GM18502 (cell line): ENCODE results near the gene TAF3.
"Not testable (repeated sequence)": the region's sequence is repeated elsewhere in the genome, so short reads cannot be mapped to it uniquely, and the experiment has no call there.

ENCODE experiments used
- ATAC-seq: cut with Tn5 transposase; IDR thresholded peaks from one replicate; pipeline ENCODE4 v1.9.1; 2021; ENCODE audit warnings: mild to moderate bottlenecking; ENCODE audit not compliant: unreplicated experiment, poor library complexity

TAF3 gene

GRCh38 chr10:7811000-7811399 lies 7.3 kb upstream of the TAF3 start:
- no peak for ATAC-seq

GRCh38 chr10:7811743-7812142 lies 6.6 kb upstream of the TAF3 start:
- ATAC-seq: not testable (repeated sequence)

- ATAC-seq: no peak
Measured at GRCh38 chr10:7813481-7813880, 4.8 kb upstream of the TAF3 start.

- no peak for ATAC-seq
Measured at GRCh38 chr10:7817576-7817975, 729 bp upstream of the TAF3 start.

- ATAC-seq: peak; percentile 21
Measured at GRCh38 chr10:7817984-7818294, 366 bp upstream of the TAF3 start.

GRCh38 chr10:7819121-7819460 lies 786 bp downstream of the TAF3 start:
- peak; percentile 49 for ATAC-seq

- no peak for ATAC-seq
Measured at GRCh38 chr10:7824251-7824650, 5.9 kb downstream of the TAF3 start.

GRCh38 chr10:7826971-7827370 lies 8.7 kb downstream of the TAF3 start:
- no peak for ATAC-seq

GRCh38 chr10:7829289-7829834 lies 11.1 kb downstream of the TAF3 start:
- no peak for ATAC-seq

GRCh38 chr10:7832060-7832459 lies 13.8 kb downstream of the TAF3 start:
- ATAC-seq: no peak

- no peak for ATAC-seq
Measured at GRCh38 chr10:7833210-7833609, 14.9 kb downstream of the TAF3 start.

- ATAC-seq: no peak
Measured at GRCh38 chr10:7834262-7834661, 16.0 kb downstream of the TAF3 start.

GRCh38 chr10:7836571-7836970 lies 18.3 kb downstream of the TAF3 start:
- ATAC-seq: no peak

GRCh38 chr10:7846591-7846990 lies 28.3 kb downstream of the TAF3 start:
- ATAC-seq: no peak

GRCh38 chr10:7853226-7853842 lies 35.0 kb downstream of the TAF3 start:
- no peak for ATAC-seq

GRCh38 chr10:7853890-7854289 lies 35.6 kb downstream of the TAF3 start:
- no peak for ATAC-seq

GRCh38 chr10:7855205-7855604 lies 36.9 kb downstream of the TAF3 start:
- ATAC-seq: no peak

GRCh38 chr10:7856678-7857077 lies 38.4 kb downstream of the TAF3 start:
- no peak for ATAC-seq

GRCh38 chr10:7857262-7857661 lies 39.0 kb downstream of the TAF3 start:
- no peak for ATAC-seq

GRCh38 chr10:7861509-7862120 lies 43.3 kb downstream of the TAF3 start:
- no peak for ATAC-seq

GRCh38 chr10:7862121-7862514 lies 43.8 kb downstream of the TAF3 start:
- no peak for ATAC-seq

GRCh38 chr10:7866176-7866575 lies 47.9 kb downstream of the TAF3 start:
- no peak for ATAC-seq
